ENCODE data around the gene UNC50.
A peak's percentile ranks its signal among the peaks of the same experiment; 100 is the strongest.

The UNC50 gene, protein sequence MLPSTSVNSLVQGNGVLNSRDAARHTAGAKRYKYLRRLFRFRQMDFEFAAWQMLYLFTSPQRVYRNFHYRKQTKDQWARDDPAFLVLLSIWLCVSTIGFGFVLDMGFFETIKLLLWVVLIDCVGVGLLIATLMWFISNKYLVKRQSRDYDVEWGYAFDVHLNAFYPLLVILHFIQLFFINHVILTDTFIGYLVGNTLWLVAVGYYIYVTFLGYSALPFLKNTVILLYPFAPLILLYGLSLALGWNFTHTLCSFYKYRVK

DNA sequence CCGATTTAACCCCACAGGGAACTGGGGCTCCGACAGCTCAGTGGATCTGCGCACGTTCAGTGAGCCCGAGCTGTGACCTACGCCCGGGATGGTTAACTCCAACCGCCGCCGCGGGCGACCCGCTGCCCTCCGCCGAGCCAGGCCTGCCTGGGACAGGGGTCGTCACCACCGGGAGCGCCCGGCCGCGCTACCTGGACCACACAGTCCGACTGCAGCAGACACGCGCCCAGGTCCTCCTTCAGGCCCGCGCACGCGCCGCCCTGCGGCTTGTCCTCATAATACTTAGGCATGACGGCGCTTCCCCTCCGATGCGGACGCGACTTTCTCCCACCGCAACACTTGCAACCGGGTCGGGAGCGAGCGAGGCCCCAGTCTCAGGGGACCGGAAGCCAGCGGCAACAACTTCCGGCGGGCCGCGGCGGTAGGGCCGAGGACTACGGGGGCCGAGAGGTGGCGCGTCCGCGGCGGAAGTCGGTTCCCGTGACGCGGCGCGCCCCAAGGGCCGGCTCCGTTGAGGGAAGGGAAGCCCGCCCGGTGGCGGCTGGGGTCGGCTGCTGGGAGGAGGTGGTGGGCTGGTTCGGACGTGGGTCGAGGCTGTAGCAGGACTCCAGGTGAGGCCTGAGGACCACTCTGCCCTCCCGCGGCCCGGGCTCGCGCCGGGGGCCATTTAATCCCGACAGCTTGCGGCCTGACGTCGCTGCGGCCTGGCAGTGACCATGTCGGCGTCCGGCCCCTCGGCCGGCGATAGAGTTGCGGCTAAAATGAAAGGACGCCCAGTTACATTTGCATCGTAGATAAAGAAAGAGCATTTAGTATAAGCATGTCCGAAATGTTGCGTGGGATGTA is at the start of gene UNC50, which contains the start of gene COA5:
UNC50 (plus strand) TSS at position 474 of the 846 bp plus-strand sequence. CDS start 1,171 bp downstream, outside the sequence.
COA5 (minus strand) TSS at position 397 of the 846 bp plus-strand sequence; CDS start at position 290, 107 bp downstream.
- DNase-seq = peak; percentile 79 to 86 (median 83)

DNA sequence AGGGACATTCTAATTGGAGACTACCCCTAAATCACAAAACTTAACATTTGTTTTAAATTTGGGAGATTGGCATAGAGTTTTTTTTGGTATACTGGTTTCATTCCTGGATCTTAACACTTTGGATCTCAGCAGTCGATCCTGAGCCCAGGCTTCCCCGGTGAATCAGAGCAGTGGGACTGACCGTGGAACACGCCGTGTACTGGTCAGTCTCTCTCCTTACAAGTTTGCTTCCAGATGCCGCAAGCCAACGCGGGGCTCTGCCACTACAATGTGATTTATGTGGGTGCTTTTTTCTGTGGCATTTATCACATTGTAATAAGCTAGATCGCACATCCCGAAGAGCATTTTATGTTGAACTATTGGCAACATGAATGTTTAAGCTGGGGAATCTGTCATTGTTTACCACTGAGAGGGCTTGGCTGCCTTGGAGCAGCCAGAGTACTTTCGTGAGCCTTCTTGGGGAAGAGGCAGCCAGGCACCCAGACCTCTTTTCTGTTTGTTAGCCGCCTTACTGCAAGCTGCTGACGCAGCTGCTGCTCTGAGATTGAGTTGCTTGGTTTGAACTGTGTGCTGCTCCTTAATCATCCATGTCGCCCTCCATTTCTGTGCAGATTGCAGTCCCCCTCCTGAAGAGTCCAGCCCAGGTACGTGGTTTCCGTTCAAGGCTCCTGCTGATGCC is 49.4 kb upstream of the UNC50 start:
- no peak for DNase-seq

DNA sequence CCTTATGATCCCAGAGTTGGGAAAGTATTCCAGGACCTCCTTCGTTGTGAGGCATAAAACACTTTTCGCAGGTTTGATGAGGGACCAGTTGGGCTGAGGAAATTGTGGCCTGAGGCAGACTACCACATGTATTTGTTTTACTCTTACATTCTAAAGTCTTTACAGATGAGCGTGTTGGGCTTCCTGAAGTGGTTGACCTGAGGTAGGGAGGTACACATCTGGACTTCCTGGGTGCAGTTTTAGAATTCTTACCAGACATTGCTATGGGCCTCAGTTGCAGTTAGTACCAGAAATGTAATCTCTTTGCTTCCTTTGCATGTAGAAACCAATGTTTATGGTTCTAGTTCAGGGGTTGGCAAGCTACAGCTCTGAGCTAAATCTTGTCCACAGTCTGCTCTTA is 48.8 kb upstream of the UNC50 start:
- no peak for DNase-seq

DNA sequence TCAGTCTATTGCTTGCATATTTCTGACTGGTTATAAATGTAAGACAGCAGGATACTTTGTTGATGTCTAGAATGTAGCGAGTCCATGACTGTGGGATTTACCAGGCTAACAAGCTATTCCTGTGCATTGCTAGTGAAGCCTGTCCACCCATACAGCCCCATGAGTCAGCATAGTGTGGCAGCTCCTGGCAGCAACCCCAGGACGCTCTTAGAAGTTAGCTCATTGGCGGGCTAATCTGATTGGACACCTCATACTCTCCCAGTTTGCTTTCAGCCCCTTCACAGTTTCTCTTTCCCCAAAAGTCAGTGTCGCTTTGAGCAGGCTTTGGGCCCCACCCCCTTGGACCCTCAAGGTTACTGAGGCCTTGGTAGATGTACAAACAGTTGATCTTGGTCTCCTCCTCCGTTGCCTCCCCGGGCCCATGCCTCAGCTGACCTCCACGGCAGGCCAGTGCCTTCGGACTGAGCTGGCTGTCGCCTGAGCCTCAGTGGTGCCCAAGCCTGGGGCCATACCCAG is 48.1 kb upstream of the UNC50 start:
- no peak for DNase-seq

DNA sequence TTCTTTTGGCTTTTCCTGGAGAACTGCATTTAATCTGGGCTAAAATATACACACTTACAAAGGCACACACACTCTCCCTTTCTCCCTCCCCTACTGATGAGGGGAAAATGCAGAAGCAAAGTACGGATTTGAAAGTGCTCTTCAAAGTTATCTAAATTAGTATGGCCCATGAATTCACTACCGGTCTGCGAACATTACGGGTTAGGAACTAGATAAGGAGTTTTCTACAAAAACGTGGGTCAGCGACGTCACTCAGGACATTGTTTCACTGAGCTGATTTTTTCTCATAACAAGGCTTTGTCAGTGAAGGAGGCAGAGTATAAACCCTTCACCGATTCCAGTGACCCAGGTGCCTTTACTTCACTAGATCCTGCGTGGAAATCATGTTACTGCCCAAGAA is 47.4 kb upstream of the UNC50 start:
- no peak for DNase-seq

DNA sequence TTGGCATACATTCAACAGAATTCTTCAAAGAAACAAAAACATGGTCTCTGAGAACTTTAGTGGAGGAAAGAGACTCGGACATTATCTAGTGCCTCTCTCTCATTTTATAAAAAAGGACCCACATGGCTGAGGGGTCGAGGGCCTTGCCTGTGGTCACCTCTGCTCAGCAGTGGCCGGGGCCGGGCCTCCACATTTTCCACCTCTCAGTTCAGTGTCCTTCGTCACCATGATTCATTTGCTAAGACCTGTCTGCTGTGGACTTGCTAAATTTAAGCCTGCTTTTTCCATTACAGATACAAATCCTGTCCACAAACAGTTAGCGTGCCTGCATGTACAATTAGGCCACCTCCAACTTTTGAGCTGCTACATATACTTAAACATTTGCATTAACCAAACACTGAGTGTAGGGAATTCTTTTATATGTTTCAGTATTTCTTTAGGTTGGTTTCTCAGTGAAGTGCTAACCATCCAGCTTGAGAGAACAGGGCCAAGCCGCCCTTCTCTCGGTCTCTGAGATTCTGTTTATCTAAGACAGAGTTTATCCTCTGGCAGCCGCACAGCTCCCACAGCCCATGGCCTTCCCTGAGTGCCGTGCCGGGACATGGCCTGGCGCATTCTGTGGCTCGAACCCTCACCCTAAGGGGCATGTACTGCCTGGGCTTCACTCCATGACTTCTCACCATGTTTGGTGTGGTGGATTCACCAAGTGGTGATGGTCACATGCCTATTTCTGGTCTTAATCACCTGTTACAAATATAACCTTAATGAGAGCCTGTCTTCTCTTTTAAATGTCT is 46.3 kb upstream of the UNC50 start:
- DNase-seq = no peak

DNA sequence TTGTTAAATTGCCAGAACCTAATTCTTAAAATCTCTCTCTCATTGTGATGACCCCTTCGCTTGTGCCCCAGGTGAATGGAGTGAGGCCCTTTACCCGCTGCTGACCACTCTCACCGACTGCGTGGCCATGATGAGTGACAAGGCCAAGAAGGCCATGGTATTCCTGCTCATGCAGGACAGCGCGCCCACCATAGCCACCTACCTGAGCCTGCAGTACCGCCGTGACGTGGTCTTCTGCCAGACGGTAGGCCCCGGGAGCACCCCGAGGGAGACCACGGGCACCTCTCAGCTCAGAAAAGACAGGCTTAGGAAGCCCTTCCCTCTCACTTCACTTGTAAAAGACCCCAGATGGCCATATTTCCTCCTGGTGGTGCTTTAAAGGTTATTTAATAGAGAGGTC is 45.0 kb upstream of the UNC50 start:
- no peak for DNase-seq

DNA sequence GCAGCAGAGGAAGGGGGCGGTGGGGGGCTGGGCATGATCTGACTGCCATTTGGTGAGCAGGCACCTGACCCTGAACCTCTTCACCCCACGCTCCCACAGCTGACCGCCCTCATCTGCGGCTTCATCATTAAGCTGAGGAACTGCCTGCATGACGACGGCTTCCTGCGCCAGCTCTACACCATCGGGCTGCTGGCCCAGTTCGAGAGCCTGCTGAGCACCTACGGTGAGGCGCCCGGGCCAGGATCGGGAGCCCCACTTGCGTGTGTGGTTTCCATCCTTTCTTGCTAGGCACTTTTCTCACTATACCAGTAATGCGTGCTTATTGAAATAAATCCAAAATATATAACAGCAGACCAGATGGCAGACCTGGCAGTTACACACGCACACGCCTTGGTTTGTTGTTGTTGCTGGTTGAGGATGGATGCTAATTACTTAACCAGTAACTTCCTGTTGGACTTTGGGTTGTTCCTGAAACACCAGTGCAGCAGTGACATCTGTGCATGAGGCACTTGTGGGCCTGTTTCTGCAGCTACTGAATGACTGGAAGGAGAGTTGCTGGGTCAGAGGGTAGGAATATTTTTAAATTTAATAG is 43.8 kb upstream of the UNC50 start:
- no peak for DNase-seq

DNA sequence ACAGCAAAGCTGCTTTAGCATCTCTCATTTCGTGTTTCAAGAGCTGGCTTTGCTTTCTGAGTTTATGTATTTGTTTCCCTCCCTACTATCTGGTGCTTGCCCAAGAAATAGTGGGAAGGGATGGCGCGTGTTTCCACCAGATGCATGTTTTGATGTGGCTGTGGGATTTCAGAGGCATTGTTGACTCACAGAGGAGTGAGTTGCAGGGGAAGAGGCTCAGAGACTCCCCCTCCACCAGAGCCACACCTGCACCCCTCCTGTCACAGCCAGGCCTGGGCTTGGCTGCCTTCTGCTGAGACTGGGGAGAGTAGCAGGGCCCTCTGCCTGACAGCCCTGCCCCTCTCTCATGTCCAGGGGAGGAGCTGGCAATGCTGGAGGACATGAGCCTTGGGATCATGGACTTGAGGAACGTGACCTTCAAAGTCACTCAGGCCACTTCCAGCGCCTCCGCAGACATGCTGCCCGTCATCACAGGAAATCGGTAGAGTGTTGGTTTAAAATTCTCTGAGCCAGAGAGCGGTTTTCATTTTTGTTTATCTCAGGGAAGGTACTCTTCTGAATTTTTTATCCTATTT is 43.0 kb upstream of the UNC50 start:
- no peak for DNase-seq

DNA sequence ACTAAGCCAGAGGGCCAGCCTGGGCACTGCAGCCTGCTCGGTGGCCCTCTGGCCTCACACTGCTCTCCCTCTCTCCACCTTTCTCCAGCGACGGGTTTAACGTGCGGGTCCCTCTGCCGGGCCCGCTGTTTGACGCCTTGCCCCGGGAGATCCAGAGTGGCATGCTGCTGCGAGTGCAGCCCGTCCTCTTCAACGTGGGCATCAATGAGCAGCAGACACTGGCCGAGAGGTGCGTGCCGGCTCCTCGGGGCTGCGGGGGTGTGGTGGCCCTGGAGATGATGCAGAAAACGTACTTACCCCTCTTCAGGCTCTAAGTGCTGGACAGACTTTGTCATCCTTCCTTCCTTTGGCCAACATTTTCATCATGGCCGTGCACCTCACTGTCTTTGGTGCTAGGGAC is 42.4 kb upstream of the UNC50 start:
- no peak for DNase-seq

DNA sequence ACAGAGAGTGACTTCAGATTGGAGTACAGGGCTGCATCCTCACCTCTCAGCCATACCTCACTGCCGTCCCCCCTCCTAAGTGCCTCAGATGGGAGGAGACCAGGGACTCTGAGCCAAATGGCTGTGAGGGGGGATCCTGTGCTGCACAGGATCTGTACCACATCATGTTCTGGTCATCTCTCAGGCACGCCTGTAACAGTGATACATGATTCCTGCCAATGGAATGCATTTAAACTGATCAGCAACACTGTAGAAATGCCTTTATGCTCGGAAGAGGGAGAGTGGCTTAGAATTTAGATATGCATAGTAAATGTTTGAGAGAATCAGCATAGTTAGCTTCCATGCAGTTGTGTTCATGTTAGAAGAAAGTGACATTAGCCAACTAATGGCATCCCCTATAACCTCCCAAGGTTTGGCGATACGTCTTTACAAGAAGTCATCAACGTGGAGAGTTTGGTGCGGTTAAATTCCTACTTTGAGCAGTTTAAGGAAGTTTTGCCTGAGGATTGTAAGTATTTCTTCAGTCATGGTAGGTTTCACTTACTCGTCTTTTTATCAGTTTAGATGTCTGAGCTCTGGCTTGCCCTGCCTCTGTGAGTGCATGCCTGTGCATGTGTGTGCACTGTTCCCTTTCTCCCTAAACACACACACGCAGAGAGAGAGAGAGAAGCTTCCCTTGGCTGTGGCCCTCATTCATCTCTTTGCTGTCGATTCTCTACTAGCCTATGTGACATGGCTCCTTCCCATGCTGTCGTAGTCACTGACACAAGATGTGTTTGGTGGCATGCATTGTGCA is 40.0 kb upstream of the UNC50 start:
- no peak for DNase-seq

DNA sequence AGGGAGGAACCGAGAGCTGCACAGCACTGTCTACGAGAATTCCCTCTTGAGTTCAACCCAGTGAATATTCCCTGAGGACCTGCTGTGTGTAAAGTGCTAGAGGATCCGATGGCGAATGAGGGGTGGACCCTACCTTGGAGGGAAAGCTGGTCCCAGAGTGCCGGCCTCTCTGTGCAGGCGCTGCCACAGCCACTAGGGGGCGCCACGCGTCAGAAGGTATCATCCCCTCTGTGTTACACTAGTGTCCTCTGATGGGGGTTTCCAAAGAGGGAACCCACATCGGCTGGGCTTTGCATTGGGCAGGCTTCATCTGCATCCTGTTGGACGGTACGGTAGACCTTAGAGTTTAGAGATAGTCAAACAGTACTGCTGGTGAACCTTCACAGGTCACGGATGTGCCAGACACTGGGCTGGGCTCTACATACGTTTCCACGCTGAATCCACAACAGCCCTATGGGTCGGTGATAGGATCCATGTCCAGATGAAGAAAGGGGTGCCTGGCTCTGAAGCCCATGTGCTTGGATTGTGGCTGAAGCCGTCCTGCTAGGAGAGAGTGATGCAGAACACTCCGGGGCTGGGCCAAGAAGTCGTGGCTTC is 39.1 kb upstream of the UNC50 start:
- peak; percentile 64 to 78 (median 72) for DNase-seq

DNA sequence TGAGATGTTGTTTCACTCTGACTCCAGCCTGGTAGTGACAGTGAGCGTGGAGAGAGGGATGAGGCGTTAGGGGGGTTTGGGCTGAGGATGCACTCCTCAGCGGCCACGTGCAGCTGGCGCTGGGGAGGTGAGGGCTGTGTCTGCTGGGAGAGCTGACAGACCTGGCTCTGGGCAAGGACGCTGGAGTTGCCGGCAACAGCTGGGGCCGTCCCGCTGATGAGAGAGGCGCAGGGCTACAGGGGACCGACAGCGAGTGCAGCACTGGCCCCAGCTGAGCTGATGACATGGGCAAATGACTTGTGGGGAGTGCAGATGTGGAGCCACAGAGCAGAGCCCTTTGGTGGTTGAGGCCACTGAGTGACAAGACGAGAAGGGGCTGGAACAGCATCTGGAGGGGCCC is 38.5 kb upstream of the UNC50 start:
- DNase-seq = no peak

DNA sequence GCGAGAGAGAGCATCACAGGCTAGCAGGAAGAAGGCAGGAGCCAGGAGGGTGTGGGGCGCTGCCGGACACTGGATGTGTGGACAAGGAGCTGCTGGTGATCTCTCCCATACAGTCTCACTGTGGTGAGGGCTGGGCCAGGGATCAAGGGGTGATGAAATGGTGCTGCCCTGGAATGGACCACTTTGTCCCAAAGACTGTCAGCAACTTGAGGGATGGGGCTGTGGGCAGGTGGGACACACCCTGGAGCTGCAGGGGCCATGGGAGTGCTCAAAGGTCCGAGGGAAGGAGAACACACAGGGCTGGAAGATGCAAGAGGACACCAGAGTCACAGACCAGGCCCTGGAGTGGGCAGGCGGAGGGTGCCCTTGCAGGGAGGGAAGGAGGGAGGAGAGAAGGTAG is 38.0 kb upstream of the UNC50 start:
- no peak for DNase-seq

DNA sequence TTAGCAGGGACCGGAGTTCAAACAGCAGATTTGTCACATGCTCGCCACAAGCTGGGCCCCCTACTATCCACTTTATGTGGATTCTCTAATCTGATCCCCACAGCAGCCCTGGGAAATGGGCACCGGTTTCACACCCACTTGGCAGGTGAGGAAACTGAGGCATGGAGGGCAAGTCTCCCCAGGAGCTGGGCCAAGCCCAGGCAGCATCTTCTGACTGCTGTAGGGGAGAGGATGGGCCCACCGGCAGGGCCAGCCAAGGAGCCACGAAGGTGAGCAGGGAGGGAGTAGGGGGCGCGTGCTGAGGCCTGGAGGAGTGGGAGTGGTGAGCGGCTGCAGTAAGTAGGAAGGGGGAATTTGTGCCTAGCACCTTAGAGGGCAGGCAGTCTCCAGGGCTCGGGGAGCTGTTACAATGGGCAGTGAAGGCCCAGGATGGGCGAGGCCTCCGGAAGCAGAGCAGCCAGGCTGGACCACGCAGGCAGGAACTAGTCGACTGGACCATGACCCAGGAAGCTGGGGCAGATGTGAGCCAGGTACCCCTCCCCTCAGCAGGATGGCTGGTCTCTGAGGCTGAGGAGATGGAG is 37.2 kb upstream of the UNC50 start:
- no peak for DNase-seq

DNA sequence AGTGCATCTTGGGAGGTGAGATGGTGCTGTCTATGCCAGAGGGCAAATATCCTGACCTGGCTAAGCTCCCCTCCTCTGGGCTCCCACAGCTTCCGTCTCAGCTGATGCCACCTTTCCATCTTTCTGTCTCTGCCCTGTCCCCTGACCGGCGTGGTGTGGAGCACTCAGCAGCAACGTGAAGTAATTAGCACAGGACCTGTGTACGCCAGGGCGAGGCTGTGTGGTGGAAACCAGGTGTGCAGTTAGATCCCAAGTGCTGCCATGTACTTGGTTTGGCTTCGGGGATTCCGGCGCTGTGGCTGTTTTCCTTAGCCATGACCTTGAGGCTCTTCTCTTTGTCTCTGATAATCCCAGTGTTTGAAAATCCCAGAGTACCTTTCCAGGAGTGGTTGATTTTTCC is 36.6 kb upstream of the UNC50 start:
- no peak for DNase-seq

DNA sequence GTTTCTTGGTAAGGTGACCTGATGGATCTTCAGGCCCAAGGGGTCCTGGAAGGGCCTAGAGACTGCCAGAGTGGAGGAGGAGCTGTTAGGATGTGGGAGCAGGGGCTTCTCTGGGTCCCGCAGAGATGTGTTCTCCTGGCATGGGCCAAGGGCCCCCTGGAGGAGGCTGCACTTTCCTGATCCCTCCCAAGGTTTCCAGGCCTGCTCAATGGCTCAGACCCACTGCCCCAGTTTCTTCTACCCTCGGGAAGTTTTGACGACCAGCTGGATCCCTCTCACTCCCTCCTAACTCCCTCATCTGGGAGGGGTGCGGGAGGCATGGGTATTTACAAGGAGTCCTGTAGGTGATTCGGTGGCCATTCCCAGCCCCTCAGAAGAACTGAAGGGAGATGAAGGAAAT is 36.2 kb upstream of the UNC50 start:
- no peak for DNase-seq

DNA sequence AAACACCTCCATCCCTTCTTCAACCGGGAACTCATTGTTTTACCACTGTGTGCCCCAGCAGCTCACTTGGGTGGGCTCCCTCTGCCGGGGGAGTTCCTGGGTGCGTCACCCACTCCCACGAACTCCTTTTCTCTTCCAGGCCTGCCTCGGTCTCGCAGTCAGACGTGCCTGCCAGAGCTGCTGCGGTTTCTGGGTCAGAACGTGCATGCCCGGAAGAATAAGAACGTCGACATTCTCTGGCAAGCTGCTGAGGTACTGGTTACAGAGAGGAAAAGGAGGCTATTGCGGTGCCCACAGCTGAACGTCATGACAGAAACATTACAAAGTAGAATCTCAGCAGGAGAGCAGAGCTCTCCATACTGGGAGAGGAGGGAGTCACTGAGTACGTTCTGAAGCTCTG is 35.7 kb upstream of the UNC50 start:
- DNase-seq = no peak

DNA sequence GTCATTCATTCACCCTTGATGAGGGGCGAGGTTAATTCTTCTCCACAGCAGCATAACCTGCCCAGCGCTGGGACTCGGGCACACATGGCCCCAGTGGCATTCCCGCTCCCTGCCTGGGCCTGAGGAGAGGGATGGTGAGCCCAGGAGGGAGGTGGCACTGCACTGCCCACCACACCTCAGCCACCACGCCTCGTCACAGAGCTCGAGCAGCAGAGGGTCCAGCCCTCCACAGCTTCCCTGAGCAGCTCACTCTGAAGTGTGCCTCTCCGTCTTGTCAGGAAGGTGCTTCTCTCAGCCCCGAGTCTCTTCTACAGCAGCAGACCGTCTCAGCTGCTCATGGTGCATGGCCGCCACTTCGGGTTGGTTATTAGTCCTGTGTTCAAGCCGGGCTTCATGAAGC is 35.0 kb upstream of the UNC50 start:
- no peak for DNase-seq

DNA sequence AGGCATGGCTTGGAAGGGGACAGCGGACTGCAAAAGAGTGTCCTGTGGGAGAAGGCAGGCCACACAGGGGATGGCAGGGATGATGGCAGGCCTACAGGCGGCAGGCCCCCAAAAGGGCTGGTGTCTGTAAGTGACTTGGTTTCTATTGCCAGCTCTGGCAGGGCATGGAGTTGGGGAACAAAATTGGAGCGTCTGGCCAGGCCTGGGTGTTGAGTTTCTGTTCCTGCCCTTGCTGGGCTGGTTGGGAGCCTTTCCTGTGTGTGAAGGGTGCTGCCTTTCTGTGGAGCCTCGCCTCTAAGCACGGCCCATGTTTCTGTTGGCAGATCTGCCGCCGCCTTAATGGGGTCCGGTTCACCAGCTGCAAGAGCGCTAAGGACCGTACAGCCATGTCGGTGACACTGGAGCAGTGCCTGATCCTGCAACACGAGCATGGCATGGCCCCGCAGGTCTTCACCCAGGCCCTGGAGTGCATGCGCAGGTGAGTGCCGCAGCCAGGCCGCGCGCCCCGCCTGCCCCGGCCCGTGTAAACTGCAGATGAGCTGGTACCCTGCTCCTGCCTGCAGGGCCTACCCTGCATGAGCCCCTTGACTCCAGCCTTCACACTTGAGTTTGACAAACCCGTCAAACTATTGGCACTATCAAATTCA is 31.6 kb upstream of the UNC50 start:
- no peak for DNase-seq
